ENCODE data around the gene NDUFC2.
"Not testable (repeated sequence)": the region's sequence is repeated elsewhere in the genome, so short reads cannot be mapped to it uniquely, and the experiment has no call there.

NDUFC2 gene

DNA sequence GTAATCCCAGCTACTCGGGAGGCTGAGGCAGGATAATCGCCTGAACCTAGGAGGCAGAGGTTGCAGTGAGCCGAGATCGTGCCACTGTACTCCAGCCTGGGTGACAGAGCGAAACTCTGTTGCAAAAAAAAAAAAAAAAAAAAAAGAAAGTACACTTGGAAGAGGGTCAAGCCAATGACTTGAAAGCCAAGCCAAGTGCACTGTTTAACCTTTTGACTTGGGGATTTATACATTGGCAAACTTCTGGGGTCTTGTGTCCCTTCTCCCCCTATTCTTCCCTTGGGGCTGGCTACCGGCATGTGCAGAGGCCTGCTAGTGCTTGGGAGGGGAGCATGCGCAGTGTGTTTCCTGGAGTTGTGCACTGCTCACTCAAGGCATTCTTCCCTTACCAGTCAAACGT is 30.3 kb downstream of the NDUFC2 start:
- no peak for TF ChIP-seq CTCF (IDR thresholded peaks at IDR 0.05; ENCODE audit: low read depth, low read length)
- DNase-seq (ENCODE audit: extremely low read depth, low read depth) = no peak

DNA sequence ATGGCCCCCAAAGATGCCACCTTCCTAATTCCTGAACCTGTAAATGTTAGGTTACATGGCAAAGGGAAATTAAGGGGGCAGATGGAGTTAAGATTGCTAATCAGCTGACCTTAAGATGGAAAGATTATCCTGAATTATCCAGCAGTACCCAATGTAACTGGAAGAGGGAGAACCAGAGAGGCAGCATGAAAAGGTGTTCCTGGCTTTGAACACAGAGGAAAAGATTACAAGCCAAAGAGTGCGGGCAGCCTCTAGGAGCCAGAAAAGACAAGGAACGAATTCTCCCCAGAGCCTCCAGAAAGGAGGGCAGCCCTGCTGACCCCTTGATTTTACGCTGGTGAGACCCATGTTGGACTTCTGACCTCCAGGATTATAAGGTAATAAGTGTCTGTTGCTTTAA is 31.1 kb downstream of the NDUFC2 start:
- TF ChIP-seq CTCF (IDR thresholded peaks at IDR 0.05; ENCODE audit: low read depth, low read length) = no peak
- DNase-seq (ENCODE audit: extremely low read depth, low read depth) = no peak

DNA sequence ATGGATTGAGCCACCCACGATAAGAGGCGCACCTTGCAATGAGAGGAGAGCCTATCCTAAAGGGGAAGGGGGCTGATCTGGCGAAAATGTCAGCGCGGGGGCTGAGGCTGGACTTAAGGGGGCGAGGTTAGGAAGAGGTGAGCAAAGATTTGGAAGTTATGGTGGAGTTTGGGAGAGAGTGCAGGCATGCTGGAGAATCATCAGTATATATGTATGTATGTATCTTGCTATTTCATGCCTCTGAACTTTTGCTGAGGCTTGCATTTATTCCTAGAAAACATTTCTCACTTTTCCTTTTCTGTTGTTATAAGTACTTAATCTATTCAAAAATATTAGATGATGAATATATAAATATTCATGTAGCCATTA is 33.2 kb downstream of the NDUFC2 start:
- TF ChIP-seq CTCF (IDR thresholded peaks at IDR 0.05; ENCODE audit: low read depth, low read length) = no peak
- no peak for DNase-seq (ENCODE audit: extremely low read depth, low read depth)

DNA sequence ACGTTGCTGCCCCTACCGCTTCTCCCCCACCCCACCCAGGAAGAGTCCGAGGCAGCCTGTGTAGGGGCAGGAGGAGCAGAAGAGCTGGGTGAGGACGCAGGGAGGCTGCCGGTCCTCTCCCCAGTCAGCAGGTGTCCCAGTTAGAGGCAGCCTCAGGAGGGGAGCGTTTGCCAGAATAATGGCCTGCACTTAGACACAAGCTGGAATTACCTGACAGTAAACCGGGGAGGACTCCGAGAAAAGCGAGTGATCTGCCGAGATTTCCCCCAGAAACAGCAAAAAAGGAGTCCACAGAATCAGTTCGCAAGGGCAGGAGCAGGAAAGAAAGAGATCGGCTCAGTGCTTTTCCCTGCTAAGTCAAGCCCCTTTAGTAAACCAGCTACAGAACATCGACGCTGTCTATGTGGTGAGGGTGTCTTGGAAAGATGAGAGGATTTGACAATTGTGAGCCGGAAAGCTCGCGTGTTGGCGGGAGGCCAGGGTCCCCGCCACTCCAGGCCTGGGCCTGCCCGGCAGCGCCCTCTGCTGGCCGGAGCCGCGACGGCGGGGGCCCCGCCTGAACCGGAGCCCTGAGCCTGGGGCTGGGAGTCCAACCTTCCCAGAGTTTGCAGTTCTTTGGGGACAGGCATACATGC is 33.7 kb downstream of the NDUFC2 start:
- no peak for DNase-seq (ENCODE audit: extremely low read depth, low read depth)
- peak; percentile 79 for TF ChIP-seq CTCF (IDR thresholded peaks at IDR 0.05; ENCODE audit: low read depth, low read length)

- DNase-seq (ENCODE audit: extremely low read depth, low read depth) = no peak
- no peak for TF ChIP-seq CTCF (IDR thresholded peaks at IDR 0.05; ENCODE audit: low read depth, low read length)
These were observed 35.0 kb downstream of the NDUFC2 start for GRCh38 chr11:78044706-78045105.

DNA sequence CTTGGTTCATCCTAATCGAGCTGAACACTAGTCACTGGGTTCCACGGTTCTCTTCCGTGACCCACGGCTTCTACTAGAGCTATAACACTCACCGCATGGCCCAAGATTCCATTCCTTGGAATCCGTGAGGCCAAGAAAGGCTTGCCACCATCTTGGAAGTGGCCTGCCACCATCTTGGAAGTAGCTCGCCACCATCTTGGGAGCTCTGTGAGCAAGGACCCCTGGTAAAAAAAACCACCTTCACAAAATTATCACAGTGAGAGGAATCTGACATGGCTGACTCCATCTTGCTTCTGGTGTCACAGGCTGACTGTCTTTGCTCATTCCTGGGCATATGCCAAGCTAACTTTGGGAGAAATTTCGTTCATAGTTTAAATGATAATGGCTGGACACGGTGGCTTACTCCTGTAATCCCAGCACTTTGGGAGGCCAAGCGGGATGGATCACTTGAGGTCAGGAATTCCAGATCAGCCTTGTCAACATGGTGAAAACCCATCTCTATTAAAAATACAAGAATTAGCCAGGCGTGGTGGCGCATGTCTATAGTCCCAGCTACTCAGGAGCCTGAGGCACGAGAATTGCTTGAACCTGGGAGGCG is 37.7 kb downstream of the NDUFC2 start:
- no peak for DNase-seq (ENCODE audit: extremely low read depth, low read depth)
- no peak for TF ChIP-seq CTCF (IDR thresholded peaks at IDR 0.05; ENCODE audit: low read depth, low read length)

DNA sequence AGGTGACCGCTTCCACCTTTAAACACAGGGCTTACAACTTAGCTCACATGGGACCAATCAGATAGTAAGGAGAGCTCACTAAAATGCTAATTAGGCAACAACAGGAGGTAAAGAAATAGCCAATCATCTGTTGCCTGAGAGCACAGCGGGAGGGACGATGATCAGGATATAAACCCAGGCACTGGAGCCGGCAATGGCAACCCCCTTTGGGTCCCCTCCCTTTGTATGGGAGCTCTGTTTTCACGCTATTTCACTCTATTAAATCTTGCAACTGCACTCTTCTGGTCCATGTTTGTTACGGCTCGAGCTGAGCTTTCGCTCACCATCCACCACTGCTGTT is 38.3 kb downstream of the NDUFC2 start:
- not testable (repeated sequence) for DNase-seq (ENCODE audit: extremely low read depth, low read depth)
